NT2/D1 (cell line): ENCODE measurements around the gene PRKAA1.

Experiments
- DNase-seq: peaks from one replicate; pipeline ENCODE4 v3.0.0-alpha.2; 2011; ENCODE audit warnings: low read depth, low spot score
- H3K27me3 ChIP-seq: 2 replicates; pipeline ENCODE4 v1.6.0; 2011; ENCODE audit warnings: mild to moderate bottlenecking; ENCODE audit not compliant: insufficient read length, insufficient read depth
- H3K36me3 ChIP-seq: 2 replicates; pipeline ENCODE4 v1.6.1; 2011; ENCODE audit warnings: mild to moderate bottlenecking, low read length, mixed read lengths; ENCODE audit not compliant: insufficient read depth, insufficient read length
- H3K4me1 ChIP-seq: 2 replicates; pipeline ENCODE4 v1.5.1; 2011; ENCODE audit not compliant: insufficient read depth, insufficient read length
- H3K4me3 ChIP-seq: 2 replicates; pipeline ENCODE4 v1.5.1; 2011; ENCODE audit warnings: low read depth; ENCODE audit not compliant: insufficient read length
- H3K9ac ChIP-seq: 2 replicates; pipeline ENCODE4 v1.6.0; 2011; ENCODE audit warnings: low read depth; ENCODE audit not compliant: insufficient read length
- H3K9me3 ChIP-seq: 2 replicates; pipeline ENCODE4 v1.5.1; 2011; ENCODE audit warnings: mild to moderate bottlenecking, low read length; ENCODE audit not compliant: insufficient read depth
- SUZ12 ChIP-seq: IDR thresholded peaks from 2 replicates; pipeline ENCODE4 v1.6.1; 2011; ENCODE audit not compliant: insufficient read length, insufficient read depth; ENCODE audit errors: extremely low read depth
- YY1 ChIP-seq: IDR thresholded peaks from 2 replicates; pipeline ENCODE4 v1.6.1; 2011; ENCODE audit not compliant: insufficient read length, insufficient read depth
- ZNF274 ChIP-seq: IDR thresholded peaks from 2 replicates; pipeline ENCODE4 v1.6.1; 2011; ENCODE audit warnings: mild to moderate bottlenecking, low read depth, low read length

PRKAA1 gene

DNA sequence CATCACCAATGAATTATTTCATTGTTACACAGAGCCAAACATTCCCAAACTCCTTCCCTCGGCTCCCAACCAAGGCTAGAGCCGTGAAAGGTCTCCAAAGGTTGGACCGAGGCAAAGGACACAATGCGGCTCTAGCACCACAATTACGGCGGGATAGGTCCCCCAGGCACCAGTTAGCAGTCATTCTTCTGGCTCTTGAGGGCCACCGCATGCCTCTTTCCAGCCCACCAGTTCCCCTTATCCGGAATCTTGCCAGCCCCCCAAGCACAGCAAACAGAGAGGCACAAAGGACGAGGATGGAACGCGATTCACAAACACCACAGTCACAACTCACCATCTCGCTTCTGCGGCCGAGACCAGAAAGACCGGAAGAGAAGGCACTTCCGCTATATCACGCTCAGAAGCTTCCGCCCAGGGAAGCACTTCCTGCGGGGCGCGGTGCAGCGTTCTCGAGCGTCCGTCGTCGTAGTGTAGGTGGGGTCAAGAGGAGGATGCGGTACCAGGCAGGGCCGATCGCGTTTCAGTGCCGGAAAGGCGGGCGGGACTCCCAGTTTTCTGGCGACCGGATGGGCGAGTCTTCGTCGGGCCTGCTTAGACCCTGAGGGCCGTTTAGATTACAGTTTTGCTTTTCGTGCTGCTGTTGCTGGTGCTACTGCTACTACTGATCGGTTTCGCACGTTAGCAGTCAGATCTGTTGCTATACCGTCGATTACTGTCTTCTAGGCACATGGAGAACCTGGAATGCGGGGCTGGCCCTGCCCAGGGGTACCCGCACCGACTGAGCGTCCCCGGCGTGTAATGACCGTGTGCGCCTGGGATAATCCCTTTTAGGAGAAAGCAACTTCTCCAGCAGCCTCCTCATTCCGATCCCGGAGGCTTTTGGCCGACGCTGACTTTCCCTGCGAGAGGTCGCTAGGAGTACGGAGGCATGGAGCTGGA lies 36.9 kb upstream of the PRKAA1 start, which contains the start of gene RPL37:
TSS of gene RPL37 (minus strand) at position 374 of the 939 bp plus-strand sequence. CDS start at position 337, 37 bp downstream.
- Histone ChIP-seq H3K9me3 (no peaks in the 10 kb centered on the region), H3K36me3 (peaks cover 47% of the 10 kb centered on the region), H3K4me3 (peak within 1 kb of the TSS; percentile 95), H3K27me3 (no peaks in the 10 kb centered on the region), H3K4me1 (no peaks in the 10 kb centered on the region), H3K9ac (peak within 1 kb of the TSS; percentile 98)
- peak; percentile 81 for DNase-seq
- TF ChIP-seq SUZ12 (no peak), YY1 (peak; percentile 40)

- peak overlapping the region; percentile 98 for H3K9ac ChIP-seq
- no peak for DNase-seq
- H3K4me3 ChIP-seq = peak overlapping the region; percentile 95
- TF ChIP-seq ZNF274 = no peak
- TF ChIP-seq YY1 = no peak
- TF ChIP-seq SUZ12 = no peak
- H3K36me3 ChIP-seq = peaks cover 54% of the 10 kb centered on the region
- H3K9me3 ChIP-seq = no peaks in the 10 kb centered on the region
- no peaks in the 10 kb centered on the region for H3K4me1 ChIP-seq
- H3K27me3 ChIP-seq = no peaks in the 10 kb centered on the region
These were observed 36.2 kb upstream of the PRKAA1 start for GRCh38 chr5:40834391-40834848.

DNA sequence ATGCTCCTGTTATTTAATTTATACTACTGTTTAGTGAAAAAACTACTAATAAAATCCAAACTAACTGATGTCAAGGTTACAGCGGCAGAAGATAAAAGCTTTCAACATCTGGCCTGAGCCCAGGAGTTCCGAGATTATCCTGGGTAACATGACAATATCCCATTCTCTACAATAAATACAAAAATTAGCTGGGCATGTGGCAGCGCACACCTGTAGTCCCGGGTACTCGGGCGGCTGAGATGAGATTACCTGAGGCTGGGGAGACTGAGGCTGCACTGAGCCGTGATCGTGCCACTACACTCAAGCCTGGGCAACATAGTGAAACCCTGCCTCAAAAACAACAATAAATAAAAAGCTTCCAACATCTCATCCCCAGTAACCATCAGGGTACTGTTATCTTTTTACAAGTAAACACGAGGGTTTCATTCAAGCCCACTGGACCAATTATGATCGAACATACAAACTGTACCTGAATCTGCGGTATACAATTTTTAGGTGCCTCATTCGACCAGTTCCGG lies 35.6 kb upstream of the PRKAA1 start:
- Histone ChIP-seq H3K27me3 (no peaks in the 10 kb centered on the region), H3K36me3 (peaks cover 60% of the 10 kb centered on the region)

GRCh38 chr5:40832345-40832744 lies 34.2 kb upstream of the PRKAA1 start:
- DNase-seq = no peak
- Histone ChIP-seq H3K4me1 (no peaks in the 10 kb centered on the region), H3K4me3 (no peak overlapping the region), H3K9me3 (no peaks in the 10 kb centered on the region), H3K9ac (peak overlapping the region; percentile 98), H3K36me3 (peaks cover 74% of the 10 kb centered on the region), H3K27me3 (no peaks in the 10 kb centered on the region)
- TF ChIP-seq ZNF274 = no peak
- no peak for TF ChIP-seq YY1
- TF ChIP-seq SUZ12 = no peak

More for the DNA sequence above, 35.6 kb upstream of the PRKAA1 start:
- Histone ChIP-seq H3K4me1 (no peaks in the 10 kb centered on the region), H3K9ac (peak overlapping the region; percentile 98), H3K9me3 (no peaks in the 10 kb centered on the region), H3K4me3 (peak overlapping the region; percentile 95)
- no peak for TF ChIP-seq YY1
- no peak for TF ChIP-seq ZNF274
- no peak for TF ChIP-seq SUZ12
- no peak for DNase-seq

GRCh38 chr5:40831346-40832210 lies 33.4 kb upstream of the PRKAA1 start:
- TF ChIP-seq ZNF274 (no peak), YY1 (no peak), SUZ12 (no peak)
- DNase-seq = no peak
- H3K27me3 ChIP-seq = no peaks in the 10 kb centered on the region
- H3K36me3 ChIP-seq = peaks cover 82% of the 10 kb centered on the region
- no peaks in the 10 kb centered on the region for H3K9me3 ChIP-seq
- no peak overlapping the region for H3K4me3 ChIP-seq
- H3K9ac ChIP-seq = peak overlapping the region; percentile 5
- H3K4me1 ChIP-seq = no peaks in the 10 kb centered on the region

DNA sequence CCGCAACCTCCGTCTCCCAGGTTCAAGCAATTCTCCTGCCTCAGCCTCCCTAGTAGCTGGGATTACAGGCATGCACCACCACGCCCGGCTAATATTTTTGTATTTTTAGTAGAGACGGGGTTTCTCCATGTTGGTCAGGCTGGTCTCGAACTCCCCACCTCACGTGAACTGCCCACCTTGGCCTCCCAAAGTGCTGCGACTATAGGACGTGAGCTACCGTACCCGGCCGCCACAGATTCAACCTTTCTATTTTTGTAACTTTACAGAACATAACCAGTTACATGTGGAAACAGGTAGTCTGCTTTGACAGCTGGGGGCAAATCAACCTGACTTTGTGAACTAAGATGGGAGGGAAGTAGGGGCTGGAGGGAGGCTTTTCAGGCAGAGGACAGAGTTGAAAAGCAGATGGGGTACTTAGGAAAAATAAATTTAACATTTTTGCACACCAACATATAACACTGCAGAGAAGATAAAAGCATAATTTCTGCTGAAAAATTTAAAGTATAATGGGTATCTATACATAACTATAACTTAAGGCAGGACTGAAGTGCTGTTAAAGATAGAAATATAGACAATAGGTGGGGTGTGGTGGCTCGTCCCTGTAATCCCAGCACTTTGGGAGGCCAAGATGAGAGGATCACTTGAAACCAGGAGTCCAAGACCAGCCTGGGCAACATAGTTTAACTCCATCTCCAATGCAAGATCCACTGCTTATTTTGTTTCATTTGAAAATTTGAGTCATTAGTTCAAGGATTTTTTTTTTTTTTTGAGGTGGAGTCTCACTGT lies 31.8 kb upstream of the PRKAA1 start:
- DNase-seq = no peak
- Histone ChIP-seq H3K4me1 (no peaks in the 10 kb centered on the region), H3K36me3 (peaks cover 90% of the 10 kb centered on the region), H3K9ac (no peak overlapping the region), H3K9me3 (no peaks in the 10 kb centered on the region), H3K27me3 (no peaks in the 10 kb centered on the region), H3K4me3 (no peak overlapping the region)
- TF ChIP-seq YY1 (no peak), ZNF274 (no peak), SUZ12 (no peak)
